K562 (cell line): Measurements from ENCODE around the gene CDH18. TPM values are rescaled to one million over a fixed set of nuclear protein-coding genes. Genes with fewer than 3 reads are reported as not detected.

Experiments used
- ATAC-seq: fragments of 200-7000 bp; cut with Tn5 transposase; 3 replicates; pipeline ENCODE4 v1.9.1; 2020; ENCODE audit warnings: moderate library complexity
- BruUV-seq: library from RNA; stranded (reverse); fragments of 400-500 nt; replicated peaks from 2 replicates; lab custom pipeline; 2021; lab: Mats Ljungman, UMichigan
- CTCF ChIA-PET: fragments of 300-600 bp; formaldehyde crosslinking; extraction: SDS; loops from one replicate; lab custom pipeline; 2021; ENCODE audit warnings: low intra/inter-chr PET ratio; lab: Yijun Ruan, JAX
- POLR2A ChIA-PET: fragments of 300-600, 350-650 bp; sonication (Branson Sonifier 250); formaldehyde crosslinking; extraction: SDS; loops from one replicate; lab custom pipeline; 2021; ENCODE audit warnings: antibody characterized with exemption, inconsistent platforms; lab: Yijun Ruan, JAX
- DNase-seq, 4 experiments: peaks; one replicate each; pipeline versions ENCODE4 v3.0.0 to v3.0.0-alpha.2; 2011 to 2018; ENCODE audit warnings: low spot score in 3 of 4, mixed read lengths in 3 of 4; ENCODE audit errors: extremely low read depth in 1 of 4
- FAIRE-seq: peaks from 2 replicates; lab custom pipeline; 2011; peaks lifted over from hg19 to GRCh38; lab: Jason Lieb, UNC
- H2AFZ ChIP-seq: 2 replicates; pipeline ENCODE4 v1.6.0; 2011; ENCODE audit warnings: low read depth, low read length, control low read depth, inconsistent platforms
- H3K27ac ChIP-seq: fragments of 200-600 bp; 3 replicates; pipeline ENCODE4 v1.8.0; 2011; ENCODE audit warnings: low read depth, mild to moderate bottlenecking, control low read depth, inconsistent platforms, low read length, moderate library complexity, mixed read lengths; ENCODE audit errors: extremely low read depth
- H3K27me3 ChIP-seq, 2 experiments: fragments of 300-600 bp in 1 of 2; 2 replicates in 1 of 2; 3 replicates in 1 of 2; pipeline versions ENCODE4 v1.6.0 to v1.8.0; 2011; ENCODE audit warnings: inconsistent platforms in 2 of 2, low read length in 2 of 2, mild to moderate bottlenecking in 1 of 2, mixed read lengths in 1 of 2, moderate library complexity in 1 of 2; ENCODE audit not compliant: control insufficient read depth in 2 of 2, insufficient read depth in 2 of 2
- H3K36me3 ChIP-seq: fragments of 300-600 bp; 3 replicates; pipeline ENCODE4 v1.8.0; 2011; ENCODE audit warnings: mild to moderate bottlenecking, low read length, inconsistent platforms; ENCODE audit not compliant: control insufficient read depth, insufficient read depth
- H3K4me1 ChIP-seq, 2 experiments: fragments of 200-600 bp in 1 of 2; replicated peaks in 1 of 2; 2 replicates in 1 of 2; 3 replicates in 1 of 2; pipeline versions ENCODE4 v1.5.1 to v1.8.0; 2011; ENCODE audit warnings: inconsistent platforms in 2 of 2, low read length in 2 of 2, mild to moderate bottlenecking in 1 of 2, mixed read lengths in 1 of 2, moderate library complexity in 1 of 2; ENCODE audit not compliant: control insufficient read depth in 2 of 2, insufficient read depth in 2 of 2
- H3K4me2 ChIP-seq: 2 replicates; pipeline ENCODE4 v1.6.1; 2011; ENCODE audit warnings: low read length, control low read depth, inconsistent platforms, mixed read lengths; ENCODE audit not compliant: insufficient read depth
- H3K4me3 ChIP-seq: fragments of 200-600 bp; sonication (generic), shearing (Covaris generic); 2 replicates; pipeline ENCODE4 v1.5.1; 2016; ENCODE audit warnings: control low read depth, inconsistent platforms
- H3K79me2 ChIP-seq: fragments of 200-600 bp; 3 replicates; pipeline ENCODE4 v1.8.0; 2011; ENCODE audit warnings: low read length, inconsistent platforms; ENCODE audit not compliant: control insufficient read depth, insufficient read depth
- H3K9ac ChIP-seq, 2 experiments: 2 replicates each; pipeline versions ENCODE4 v1.6.0 to v1.6.1; 2011; ENCODE audit warnings: low read depth in 2 of 2, low read length in 2 of 2, control low read depth in 1 of 2, inconsistent platforms in 1 of 2, mild to moderate bottlenecking in 1 of 2, mixed read lengths in 1 of 2; ENCODE audit not compliant: insufficient read depth in 1 of 2
- H3K9me1 ChIP-seq: one replicate; pipeline ENCODE4 v1.6.0; 2011; ENCODE audit warnings: inconsistent platforms, mild to moderate bottlenecking, low read length, moderate library complexity; ENCODE audit not compliant: control insufficient read depth, insufficient read depth
- H3K9me3 ChIP-seq: replicated peaks from 2 replicates; pipeline ENCODE4 v1.5.1; 2011; ENCODE audit warnings: low read depth, low read length, inconsistent platforms; ENCODE audit not compliant: control insufficient read depth, insufficient read depth
- H4K20me1 ChIP-seq: replicated peaks from 2 replicates; pipeline ENCODE4 v1.6.1; 2011; ENCODE audit warnings: low read length, inconsistent platforms, mixed read lengths; ENCODE audit not compliant: control insufficient read depth, insufficient read depth
- ADNP ChIP-seq: fragments of 200-800 bp; sonication (Bioruptor generic); IDR thresholded peaks from 2 replicates; pipeline ENCODE4 v1.6.1; 2016; ENCODE audit warnings: missing genetic modification characterization, missing compliant biosample characterization
- CBX8 ChIP-seq: fragments of 200-600 bp; sonication (generic); IDR thresholded peaks from 2 replicates; pipeline ENCODE4 v1.6.1; 2012; ENCODE audit warnings: borderline replicate concordance, mixed run types, low read depth, mild to moderate bottlenecking, moderate library complexity, mixed read lengths, low read length, control low read depth, inconsistent platforms; ENCODE audit not compliant: poor library complexity, severe bottlenecking; ENCODE audit errors: extremely low read depth
- GTF2A2 ChIP-seq: IDR thresholded peaks from 2 replicates; pipeline ENCODE4 v1.6.1; 2016; ENCODE audit warnings: mild to moderate bottlenecking, missing genetic modification characterization, missing compliant biosample characterization
- IFI16 ChIP-seq: fragments of 250-450 bp; sonication (Bioruptor Pico); IDR thresholded peaks from 2 replicates; pipeline ENCODE4 v2.1.2; 2022; ENCODE audit warnings: mild to moderate bottlenecking, inconsistent platforms
- KAT2B ChIP-seq: IDR thresholded peaks from one replicate; pipeline ENCODE4 v1.6.1; 2012; ENCODE audit warnings: low read depth, mild to moderate bottlenecking, control low read depth, inconsistent platforms, low read length, moderate library complexity
- NCOA4 ChIP-seq: fragments of 450-650 bp; IDR thresholded peaks from 2 replicates; pipeline ENCODE4 v1.6.1; 2018; ENCODE audit warnings: mild to moderate bottlenecking; ENCODE audit not compliant: partially characterized antibody
- PML ChIP-seq: IDR thresholded peaks from 2 replicates; pipeline ENCODE4 v1.6.1; 2012; ENCODE audit warnings: low read length, inconsistent platforms
- PURB ChIP-seq: sonication (generic); formaldehyde crosslinking; IDR thresholded peaks from 2 replicates; pipeline ENCODE4 v1.9.0; 2021; ENCODE audit warnings: low read depth, mild to moderate bottlenecking, missing genetic modification reagents
- PYGO2 ChIP-seq: fragments of 450-650 bp; IDR thresholded peaks from 2 replicates; pipeline ENCODE4 v1.6.1; 2016; ENCODE audit warnings: mild to moderate bottlenecking, missing genetic modification characterization, moderate library complexity, missing compliant biosample characterization
- RBM14 ChIP-seq: fragments of 200-400 bp; formaldehyde crosslinking; IDR thresholded peaks from 2 replicates; pipeline ENCODE4 v1.6.1; 2018; ENCODE audit warnings: low read depth, mild to moderate bottlenecking, low read length, moderate library complexity, borderline replicate concordance; ENCODE audit not compliant: insufficient read depth
- TCFL5 ChIP-seq: fragments of 250-450 bp; sonication (Bioruptor Pico); conservative IDR thresholded peaks from 2 replicates; pipeline ENCODE4 v1.6.1; 2021; ENCODE audit warnings: mild to moderate bottlenecking, moderate library complexity, matching md5 sums
- ZNF143 ChIP-seq: sonication (generic); formaldehyde crosslinking; IDR thresholded peaks from 2 replicates; pipeline ENCODE4 v1.9.0; 2022; ENCODE audit warnings: mild to moderate bottlenecking, missing genetic modification reagents
- ZNF41 ChIP-seq: fragments of 250-450 bp; sonication (Bioruptor Pico); conservative IDR thresholded peaks from 2 replicates; pipeline ENCODE4 v1.4.0; 2020; ENCODE audit warnings: mild to moderate bottlenecking
- ZNF507 ChIP-seq: conservative IDR thresholded peaks from 2 replicates; pipeline ENCODE4 v1.6.1; 2017; ENCODE audit warnings: missing genetic modification characterization, missing compliant biosample characterization
- ZNF586 ChIP-seq: fragments of 450-650 bp; formaldehyde crosslinking; conservative IDR thresholded peaks from 2 replicates; pipeline ENCODE4 v1.4.0; 2020; ENCODE audit warnings: mild to moderate bottlenecking, moderate library complexity
- WGBS: fragments of 100-300 bp; shearing (Covaris generic); methylation state at CpG from one replicate; pipeline ENCODE4 v1.1.6; 2016; ENCODE audit warnings: low coverage, mixed read lengths; ENCODE audit not compliant: insufficient coverage; ENCODE audit errors: missing lambda C conversion rate; 5-methylcytosine and 5-hydroxymethylcytosine counted together
- in situ Hi-C: fragments of 300-500 bp; cut with MboI; formaldehyde crosslinking; loops from 4 replicates; pipeline ENCODE4 v1.15.0; 2018; ENCODE audit warnings: inconsistent platforms, mixed read lengths
- intact Hi-C: fragments of 100-400 bp; cut with micrococcal nuclease; formaldehyde crosslinking; loops from 2 replicates; pipeline ENCODE4 v1.14.2; 2022
- polyA plus RNA-seq, 8 experiments: library from polyadenylated mRNA; depleted of rRNA in 4 of 8; stranded (reverse) in 5 of 8; unstranded in 3 of 8; fragments of >200 nt; fragmentation: Nextera tagmentation in 2 of 8; fragmentation: Illumina TruSeq in 1 of 8; extraction: Ambion mirVana in 2 of 8; extraction: Trizol in 1 of 8; gene quantifications; 2 replicates each; pipeline versions ENCODE4 v1.2.1 to v1.2.3, GENCODE V29; 2011 to 2014; ENCODE audit warnings: inconsistent platforms in 1 of 8, missing spikeins in 1 of 8
- total RNA-seq, 7 experiments: library from RNA; depleted of rRNA in 6 of 7; stranded (reverse); fragments of >200 nt in 6 of 7; fragmentation: Illumina TruSeq in 2 of 7; extraction: Trizol in 2 of 7; gene quantifications; 2 replicates each; pipeline versions ENCODE4 v1.2.1 to v1.2.3, GENCODE V29; 2011 to 2021; ENCODE audit warnings: low replicate concordance in 1 of 7
- TF ChIP-seq, protein P1 (sequence below), 2 experiments: fragments of 450-650 bp; IDR thresholded peaks; 2 replicates each; pipeline ENCODE4 v1.6.1; 2018; ENCODE audit warnings: mild to moderate bottlenecking in 2 of 2, low read depth in 1 of 2; ENCODE audit not compliant: partially characterized antibody in 2 of 2

CDH18 gene
- total and polyA plus RNA-seq, 9 of the 15 experiments (the other 6 are each of a cell fraction or from before 2014, with no cell fraction given), result 0.18 to 1.4 (median 0.31) TPM

- in situ Hi-C loops (no loop called here), intact Hi-C loops (no loop called here)
- H3K9me1 ChIP-seq, result no peaks in the 10 kb centered on the region
- H3K4me2 ChIP-seq, result no peak overlapping the region
- no peak for FAIRE-seq
- H3K4me3 ChIP-seq, result no peak overlapping the region
- ChIA-PET POLR2A (no interaction called here), CTCF (no interaction called here)
- H3K36me3 ChIP-seq, result no peaks in the 10 kb centered on the region
- H4K20me1 ChIP-seq, result no peaks in the 10 kb centered on the region
- TF ChIP-seq, protein P1, sequence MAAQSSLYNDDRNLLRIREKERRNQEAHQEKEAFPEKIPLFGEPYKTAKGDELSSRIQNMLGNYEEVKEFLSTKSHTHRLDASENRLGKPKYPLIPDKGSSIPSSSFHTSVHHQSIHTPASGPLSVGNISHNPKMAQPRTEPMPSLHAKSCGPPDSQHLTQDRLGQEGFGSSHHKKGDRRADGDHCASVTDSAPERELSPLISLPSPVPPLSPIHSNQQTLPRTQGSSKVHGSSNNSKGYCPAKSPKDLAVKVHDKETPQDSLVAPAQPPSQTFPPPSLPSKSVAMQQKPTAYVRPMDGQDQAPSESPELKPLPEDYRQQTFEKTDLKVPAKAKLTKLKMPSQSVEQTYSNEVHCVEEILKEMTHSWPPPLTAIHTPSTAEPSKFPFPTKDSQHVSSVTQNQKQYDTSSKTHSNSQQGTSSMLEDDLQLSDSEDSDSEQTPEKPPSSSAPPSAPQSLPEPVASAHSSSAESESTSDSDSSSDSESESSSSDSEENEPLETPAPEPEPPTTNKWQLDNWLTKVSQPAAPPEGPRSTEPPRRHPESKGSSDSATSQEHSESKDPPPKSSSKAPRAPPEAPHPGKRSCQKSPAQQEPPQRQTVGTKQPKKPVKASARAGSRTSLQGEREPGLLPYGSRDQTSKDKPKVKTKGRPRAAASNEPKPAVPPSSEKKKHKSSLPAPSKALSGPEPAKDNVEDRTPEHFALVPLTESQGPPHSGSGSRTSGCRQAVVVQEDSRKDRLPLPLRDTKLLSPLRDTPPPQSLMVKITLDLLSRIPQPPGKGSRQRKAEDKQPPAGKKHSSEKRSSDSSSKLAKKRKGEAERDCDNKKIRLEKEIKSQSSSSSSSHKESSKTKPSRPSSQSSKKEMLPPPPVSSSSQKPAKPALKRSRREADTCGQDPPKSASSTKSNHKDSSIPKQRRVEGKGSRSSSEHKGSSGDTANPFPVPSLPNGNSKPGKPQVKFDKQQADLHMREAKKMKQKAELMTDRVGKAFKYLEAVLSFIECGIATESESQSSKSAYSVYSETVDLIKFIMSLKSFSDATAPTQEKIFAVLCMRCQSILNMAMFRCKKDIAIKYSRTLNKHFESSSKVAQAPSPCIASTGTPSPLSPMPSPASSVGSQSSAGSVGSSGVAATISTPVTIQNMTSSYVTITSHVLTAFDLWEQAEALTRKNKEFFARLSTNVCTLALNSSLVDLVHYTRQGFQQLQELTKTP (IDR thresholded peaks at IDR 0.05; ENCODE audit: low read depth in 1 of 2, partially characterized antibody in 2 of 2), result no peak
- TF ChIP-seq ZNF586 (CRISPR knock-in tag) (no peak), GTF2A2 (tag) (no peak), TCFL5 (CRISPR knock-in tag) (no peak), ADNP (tag) (no peak), IFI16 (CRISPR knock-in tag) (no peak), PYGO2 (tag) (no peak), NCOA4 (no peak), KAT2B (no peak), RBM14 (no peak), PURB (CRISPR knock-in tag) (no peak), ZNF143 (CRISPR knock-in tag) (no peak), ZNF507 (tag) (no peak), PML (no peak), CBX8 (no peak), ZNF41 (CRISPR knock-in tag) (no peak)
- no peak overlapping the region for H3K9ac ChIP-seq
- BruUV-seq, result no TSS peak
- H2AFZ ChIP-seq, result no peak overlapping the region
- H3K79me2 ChIP-seq, result no peaks in the 10 kb centered on the region
- no peak overlapping the region for H3K27ac ChIP-seq
- WGBS, result 3% methylated on average over 2 of the region's 2 CpGs
- ATAC-seq, result no peak
- no peak for DNase-seq
- H3K4me1 ChIP-seq, result no peaks in the 10 kb centered on the region
- no peaks in the 10 kb centered on the region; the same call in 1 of the 2 replicates for H3K9me3 ChIP-seq
- no peaks in the 10 kb centered on the region for H3K27me3 ChIP-seq
Measured at GRCh38 chr5:20033881-20034280, 45.9 kb upstream of the CDH18 start.
